H9 (cell line): ENCODE data around the gene PRDM5. TPM values are rescaled to one million over a fixed set of nuclear protein-coding genes. Genes with fewer than 3 reads are reported as not detected.

Source experiments
- DNase-seq: peaks from one replicate; pipeline ENCODE4 v3.0.0-alpha.2; 2017
- H2AFZ ChIP-seq: one replicate; pipeline ENCODE4 v1.6.1; 2013; ENCODE audit warnings: mild to moderate bottlenecking, low read length, control low read depth, moderate library complexity
- H2AK5ac ChIP-seq: 2 replicates; pipeline ENCODE4 v1.6.1; 2013; ENCODE audit warnings: low read length, control low read depth, mixed read lengths; ENCODE audit not compliant: insufficient read length
- H2BK120ac ChIP-seq: one replicate; pipeline ENCODE4 v1.6.1; 2013; ENCODE audit warnings: low read depth, mild to moderate bottlenecking, low read length, control low read depth, inconsistent platforms; ENCODE audit not compliant: poor library complexity, severe bottlenecking
- H2BK12ac ChIP-seq: 2 replicates; pipeline ENCODE4 v1.6.1; 2013; ENCODE audit warnings: low read length, control low read depth, mixed read lengths, low read depth; ENCODE audit not compliant: insufficient read length
- H2BK15ac ChIP-seq: 2 replicates; pipeline ENCODE4 v1.6.1; 2013; ENCODE audit warnings: low read depth, low read length, control low read depth
- H2BK20ac ChIP-seq: one replicate; pipeline ENCODE4 v1.6.1; 2013; ENCODE audit warnings: low read depth, mild to moderate bottlenecking, low read length, control low read depth, inconsistent platforms; ENCODE audit not compliant: poor library complexity, severe bottlenecking
- H2BK5ac ChIP-seq: 2 replicates; pipeline ENCODE4 v1.6.1; 2013; ENCODE audit warnings: low read length, control low read depth, mixed read lengths; ENCODE audit not compliant: insufficient read length
- H3K14ac ChIP-seq: 2 replicates; pipeline ENCODE4 v1.6.1; 2013; ENCODE audit warnings: low read length, control low read depth; ENCODE audit not compliant: insufficient read depth
- H3K18ac ChIP-seq: 2 replicates; pipeline ENCODE4 v1.6.1; 2013; ENCODE audit warnings: low read depth, mild to moderate bottlenecking, mixed read lengths, low read length, control low read depth; ENCODE audit not compliant: insufficient read length
- H3K23ac ChIP-seq: 2 replicates; pipeline ENCODE4 v1.6.1; 2013; ENCODE audit warnings: low read length, control low read depth, mixed read lengths, low read depth; ENCODE audit not compliant: insufficient read length
- H3K23me2 ChIP-seq: 2 replicates; pipeline ENCODE4 v1.6.1; 2013; ENCODE audit warnings: low read depth, mild to moderate bottlenecking, mixed read lengths, low read length, control low read depth; ENCODE audit not compliant: insufficient read length, poor library complexity, severe bottlenecking
- H3K27ac ChIP-seq: 2 replicates; pipeline ENCODE4 v1.5.1; 2013; ENCODE audit warnings: low read length, control low read depth, mixed read lengths, low read depth; ENCODE audit not compliant: insufficient read length
- H3K27me3 ChIP-seq: 2 replicates; pipeline ENCODE4 v1.6.1; 2013; ENCODE audit warnings: low read length, control low read depth, inconsistent platforms; ENCODE audit not compliant: insufficient read depth
- H3K4ac ChIP-seq: 2 replicates; pipeline ENCODE4 v1.6.1; 2013; ENCODE audit warnings: low read depth, mild to moderate bottlenecking, control low read depth, inconsistent platforms, low read length, moderate library complexity
- H3K4me1 ChIP-seq: 2 replicates; pipeline ENCODE4 v1.6.1; 2013; ENCODE audit warnings: low read length, control low read depth, inconsistent platforms; ENCODE audit not compliant: insufficient read depth
- H3K4me2 ChIP-seq: 2 replicates; pipeline ENCODE4 v1.6.1; 2013; ENCODE audit warnings: low read length, control low read depth, mixed read lengths; ENCODE audit not compliant: insufficient read length, insufficient read depth
- H3K56ac ChIP-seq: 2 replicates; pipeline ENCODE4 v1.6.1; 2013; ENCODE audit warnings: low read depth, mild to moderate bottlenecking, mixed read lengths, low read length, control low read depth; ENCODE audit not compliant: insufficient read length
- H3K79me1 ChIP-seq: 2 replicates; pipeline ENCODE4 v1.6.1; 2013; ENCODE audit warnings: low read depth, mild to moderate bottlenecking, moderate library complexity, low read length, control low read depth, inconsistent platforms; ENCODE audit not compliant: insufficient read depth, poor library complexity, severe bottlenecking
- H3K79me2 ChIP-seq: 2 replicates; pipeline ENCODE4 v1.6.1; 2013; ENCODE audit warnings: low read length, control low read depth, inconsistent platforms; ENCODE audit not compliant: insufficient read depth
- H3K9ac ChIP-seq: 2 replicates; pipeline ENCODE4 v1.6.1; 2013; ENCODE audit warnings: low read length, control low read depth, mixed read lengths; ENCODE audit not compliant: insufficient read length; ENCODE audit errors: extremely low read depth
- H3K9me3 ChIP-seq: one replicate; pipeline ENCODE4 v1.6.1; 2013; ENCODE audit warnings: low read depth, low read length, inconsistent platforms; ENCODE audit not compliant: control insufficient read depth
- H3T11ph ChIP-seq: one replicate; pipeline ENCODE4 v1.6.1; 2013; ENCODE audit warnings: mild to moderate bottlenecking, low read length, control low read depth, inconsistent platforms
- H4K20me1 ChIP-seq: one replicate; pipeline ENCODE4 v1.6.1; 2013; ENCODE audit not compliant: control insufficient read depth, insufficient read length, insufficient read depth
- H4K5ac ChIP-seq: 2 replicates; pipeline ENCODE4 v1.6.1; 2013; ENCODE audit warnings: low read depth, mild to moderate bottlenecking, mixed read lengths, low read length, control low read depth; ENCODE audit not compliant: insufficient read length
- H4K8ac ChIP-seq: replicated peaks from 2 replicates; pipeline ENCODE4 v1.6.1; 2013; ENCODE audit warnings: low read length, control low read depth, mixed read lengths, low read depth; ENCODE audit not compliant: insufficient read length
- H4K91ac ChIP-seq: 2 replicates; pipeline ENCODE4 v1.6.1; 2013; ENCODE audit warnings: low read depth, mild to moderate bottlenecking, moderate library complexity, mixed read lengths, low read length, control low read depth; ENCODE audit not compliant: insufficient read length
- H3K27ac Mint-ChIP-seq, 3 experiments: 2 replicates in 2 of 3; 3 replicates in 1 of 3; pipeline ENCODE4 v1.8.0; 2020 to 2021; ENCODE audit warnings: mixed read lengths in 3 of 3, mild to moderate bottlenecking in 1 of 3, moderate library complexity in 1 of 3
- H3K27me3 Mint-ChIP-seq: 2 replicates; pipeline ENCODE4 v1.8.0; 2021; ENCODE audit warnings: low read depth, mild to moderate bottlenecking, moderate library complexity, mixed read lengths
- H3K36me3 Mint-ChIP-seq, 3 experiments: 2 replicates in 2 of 3; 3 replicates in 1 of 3; pipeline ENCODE4 v1.8.0; 2020 to 2021; ENCODE audit warnings: low read depth in 3 of 3, mixed read lengths in 3 of 3; ENCODE audit not compliant: insufficient read depth in 1 of 3
- H3K4me1 Mint-ChIP-seq, 2 experiments: 2 replicates each; pipeline ENCODE4 v1.8.0; 2020; ENCODE audit warnings: mixed read lengths in 2 of 2
- H3K4me3 Mint-ChIP-seq, 2 experiments: 2 replicates in 1 of 2; 3 replicates in 1 of 2; pipeline ENCODE4 v1.8.0; 2020 to 2021; ENCODE audit warnings: mild to moderate bottlenecking in 2 of 2, mixed read lengths in 2 of 2, moderate library complexity in 1 of 2
- H3K9me3 Mint-ChIP-seq, 2 experiments: 2 replicates in 1 of 2; 3 replicates in 1 of 2; pipeline ENCODE4 v1.8.0; 2020; ENCODE audit warnings: mild to moderate bottlenecking in 2 of 2, mixed read lengths in 2 of 2, moderate library complexity in 1 of 2
- CTCF ChIP-seq: fragments of 200-600 bp; sonication (generic); conservative IDR thresholded peaks from 3 replicates; pipeline ENCODE4 v1.8.0; 2021; ENCODE audit warnings: antibody characterized with exemption, mild to moderate bottlenecking
- WGBS: extraction: QIAGEN DNeasy Blood & Tissue Kit; methylation state at CpG from one replicate; pipeline ENCODE4 v1.1.7; 2013; ENCODE audit warnings: missing lambda C conversion rate, low lambda C conversion rate, mixed read lengths; ENCODE audit not compliant: insufficient read length; ENCODE audit errors: extremely low coverage; 5-methylcytosine and 5-hydroxymethylcytosine counted together
- total RNA-seq: library from RNA; stranded (reverse); gene quantifications from 2 replicates; pipeline ENCODE4 v1.2.1, GENCODE V29; 2021

Gene PRDM5
- total RNA-seq, 1 experiment from 2014 or later: 21.7 TPM

DNA sequence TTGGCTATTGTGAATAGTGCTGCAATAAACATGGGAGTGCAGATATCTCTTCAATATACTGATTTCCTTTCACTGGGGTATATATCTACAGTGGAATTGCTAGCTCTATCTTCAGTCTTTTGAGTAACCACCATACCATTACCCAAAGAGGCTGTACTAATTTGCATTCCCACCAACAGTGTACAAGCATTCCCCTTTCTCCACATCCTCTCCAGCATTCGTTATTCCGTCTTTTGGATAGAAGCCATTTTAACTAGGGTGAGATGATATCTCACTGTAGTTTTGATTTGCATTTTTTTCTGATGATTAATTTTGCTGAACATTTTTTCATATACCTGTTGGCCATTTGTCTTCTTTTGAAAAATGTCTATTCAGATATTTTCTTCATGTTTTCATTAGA is 110.3 kb downstream of the PRDM5 start:
- H2BK120ac ChIP-seq: no peak overlapping the region
- no peaks in the 10 kb centered on the region for H3K27me3 Mint-ChIP-seq
- H3K9me3 Mint-ChIP-seq: peaks cover 13 to 17% of the 10 kb centered on the region in 2 experiments
- no peaks in the 10 kb centered on the region for H3K9me3 ChIP-seq
- no peak overlapping the region for H4K91ac ChIP-seq
- H3K4me1 Mint-ChIP-seq: no peaks in the 10 kb centered on the region
- H3K27me3 ChIP-seq: no peaks in the 10 kb centered on the region
- H3K79me2 ChIP-seq: no peaks in the 10 kb centered on the region
- H3K4me1 ChIP-seq: no peaks in the 10 kb centered on the region
- no peak overlapping the region for H3K9ac ChIP-seq
- no peak overlapping the region for H4K5ac ChIP-seq
- no peak overlapping the region for H3K56ac ChIP-seq
- no peak overlapping the region for H3K4me2 ChIP-seq
- H2BK20ac ChIP-seq: no peak overlapping the region
- no peak overlapping the region for H2AK5ac ChIP-seq
- H3K18ac ChIP-seq: no peak overlapping the region
- H3K79me1 ChIP-seq: no peaks in the 10 kb centered on the region
- no peaks in the 10 kb centered on the region for H3K23me2 ChIP-seq
- H3K4ac ChIP-seq: no peak overlapping the region
- H3K27ac ChIP-seq: no peak overlapping the region
- H3K36me3 Mint-ChIP-seq: peaks cover 25 to 34% (median 26%) of the 10 kb centered on the region in 3 experiments
- H2BK15ac ChIP-seq: no peak overlapping the region
- TF ChIP-seq CTCF: no peak
- no peak overlapping the region; a peak in 1 of 7 replicates for H3K27ac Mint-ChIP-seq
- H3K23ac ChIP-seq: no peak overlapping the region
- H4K8ac ChIP-seq: no peak overlapping the region
- no peak overlapping the region for H3K4me3 Mint-ChIP-seq
- DNase-seq: no peak
- no peak overlapping the region for H2AFZ ChIP-seq
- H3T11ph ChIP-seq: no peak overlapping the region
- H3K14ac ChIP-seq: no peak overlapping the region
- WGBS: no CpG with 5 or more reads among the region's 2 CpGs
- H2BK12ac ChIP-seq: no peak overlapping the region
- no peak overlapping the region for H2BK5ac ChIP-seq
- no peaks in the 10 kb centered on the region for H4K20me1 ChIP-seq
